Activated naive CD4-positive, alpha-beta T cell treated with anti-CD3 and anti-CD28 coated beads for 36 hours (primary cell): ENCODE measurements around the gene NCAPD3. TPM values are rescaled to one million over a fixed set of nuclear protein-coding genes. Genes with fewer than 3 reads are reported as not detected.

Experiments used
- CTCF ChIA-PET: fragments of 350-600 bp; sonication (Branson Sonifier 250); formaldehyde crosslinking; loops from one replicate; lab custom pipeline; 2021; ENCODE audit warnings: antibody characterized with exemption; lab: Charles Lee
- DNase-seq: peaks from one replicate; pipeline ENCODE4 v3.0.0-alpha.2; 2020
- H3K27ac Mint-ChIP-seq: one replicate; pipeline ENCODE4 v1.8.0; 2021; ENCODE audit warnings: mild to moderate bottlenecking, mixed read lengths
- H3K27me3 Mint-ChIP-seq: one replicate; pipeline ENCODE4 v1.8.0; 2021; ENCODE audit warnings: low read depth, mixed read lengths
- H3K36me3 Mint-ChIP-seq: one replicate; pipeline ENCODE4 v1.8.0; 2021; ENCODE audit warnings: low read depth, mixed read lengths
- H3K4me1 Mint-ChIP-seq: one replicate; pipeline ENCODE4 v1.8.0; 2021; ENCODE audit warnings: low read depth, mixed read lengths
- H3K4me3 Mint-ChIP-seq: one replicate; pipeline ENCODE4 v1.8.0; 2021; ENCODE audit warnings: mild to moderate bottlenecking, moderate library complexity, mixed read lengths
- H3K9me3 Mint-ChIP-seq: one replicate; pipeline ENCODE4 v1.8.0; 2021; ENCODE audit warnings: mixed read lengths
- intact Hi-C: fragments of 100-400 bp; cut with micrococcal nuclease; formaldehyde crosslinking; loops from one replicate; pipeline ENCODE4 v1.15.1; 2023
- total RNA-seq, 2 experiments: library from RNA; stranded (reverse); gene quantifications; one replicate each; pipeline ENCODE4 v1.2.3, GENCODE V29; 2021

The NCAPD3 gene
- total RNA-seq, 2 experiments from 2014 or later, result 126 TPM

DNA sequence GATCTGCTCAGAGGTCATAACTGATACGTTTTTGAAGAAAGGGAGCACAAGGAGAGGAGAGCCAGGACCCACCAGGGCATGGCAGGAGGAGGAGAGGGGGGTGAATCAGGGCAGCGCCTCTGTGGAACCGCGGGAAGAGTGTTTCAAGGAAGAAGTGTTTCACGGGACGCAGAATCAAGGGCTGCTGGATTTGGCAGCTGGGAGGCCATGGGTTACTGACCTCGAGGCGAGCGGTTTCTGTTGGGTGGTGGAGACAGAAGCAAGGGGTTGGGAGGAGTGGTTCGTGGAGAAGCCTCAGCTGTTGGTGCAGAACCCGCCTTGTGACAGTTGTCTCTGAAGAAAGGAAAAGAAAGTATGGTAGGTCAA is 13.8 kb upstream of the NCAPD3 start:
- H3K4me1 Mint-ChIP-seq, result no peaks in the 10 kb centered on the region
- H3K36me3 Mint-ChIP-seq, result peaks cover 13% of the 10 kb centered on the region
- no peak overlapping the region for H3K4me3 Mint-ChIP-seq
- DNase-seq, result no peak
- no peaks in the 10 kb centered on the region for H3K9me3 Mint-ChIP-seq
- CTCF ChIA-PET, result interaction anchor here (0.7 kb wide), 1 partner anchor 13 kb away, joined by 3 read pairs; no protein-coding TSS in a partner anchor
- no peaks in the 10 kb centered on the region for H3K27me3 Mint-ChIP-seq
- intact Hi-C loops, result no loop called here
- H3K27ac Mint-ChIP-seq, result peak overlapping the region; percentile 1

GRCh38 chr11:134236834-134237556 is 13.2 kb upstream of the NCAPD3 start:
- CTCF ChIA-PET, result interaction anchor here (0.7 kb wide), 1 partner anchor 14 kb away, joined by 3 read pairs; no protein-coding TSS in a partner anchor
- DNase-seq, result no peak
- Mint-ChIP-seq H3K27me3 (no peaks in the 10 kb centered on the region), H3K4me3 (no peak overlapping the region), H3K27ac (peak overlapping the region; percentile 1), H3K9me3 (no peaks in the 10 kb centered on the region), H3K4me1 (no peaks in the 10 kb centered on the region), H3K36me3 (peaks cover 12% of the 10 kb centered on the region)
- intact Hi-C loops, result no loop called here

- Mint-ChIP-seq H3K36me3 (peaks cover 12% of the 10 kb centered on the region), H3K4me3 (no peak overlapping the region), H3K27me3 (no peaks in the 10 kb centered on the region), H3K4me1 (peaks cover 6% of the 10 kb centered on the region), H3K27ac (no peak overlapping the region), H3K9me3 (no peaks in the 10 kb centered on the region)
- intact Hi-C loops, result no loop called here
- DNase-seq, result no peak
- CTCF ChIA-PET, result interaction anchor here (1.6 kb wide), 1 partner anchor 26 kb away, joined by 6 read pairs; no protein-coding TSS in a partner anchor
Measured at GRCh38 chr11:134235399-134235798, 11.6 kb upstream of the NCAPD3 start.

DNA sequence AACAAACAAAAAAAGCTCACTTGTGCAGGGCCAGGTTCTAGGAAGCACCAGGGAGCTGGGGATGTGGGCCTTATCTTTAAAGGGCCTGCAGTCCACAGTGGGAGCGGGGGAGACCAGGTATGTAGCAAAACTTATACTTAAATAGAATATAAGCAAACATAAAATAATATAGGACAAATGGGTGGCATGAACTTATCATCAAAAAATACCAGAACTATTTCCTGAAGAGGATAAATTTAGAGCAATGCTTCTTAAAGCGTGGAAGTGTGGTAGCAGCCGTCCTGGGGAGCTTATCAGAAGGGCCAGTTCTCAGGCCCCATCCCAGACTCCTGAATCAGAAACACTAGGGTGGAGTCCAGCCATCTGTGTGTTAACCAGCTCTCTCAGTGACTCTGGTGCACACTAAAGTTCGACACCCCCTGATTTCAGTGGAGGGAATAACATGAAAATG is 10.0 kb upstream of the NCAPD3 start:
- intact Hi-C loops, result no loop called here
- no peaks in the 10 kb centered on the region for H3K27me3 Mint-ChIP-seq
- DNase-seq, result no peak
- peaks cover 21% of the 10 kb centered on the region for H3K4me1 Mint-ChIP-seq
- peaks cover 12% of the 10 kb centered on the region for H3K36me3 Mint-ChIP-seq
- H3K4me3 Mint-ChIP-seq, result no peak overlapping the region
- CTCF ChIA-PET, result interaction anchor here (1.2 to 1.6 kb wide), 2 partner anchors 10 to 28 kb away, joined by 3 to 6 read pairs; no protein-coding TSS in a partner anchor
- no peaks in the 10 kb centered on the region for H3K9me3 Mint-ChIP-seq
- no peak overlapping the region for H3K27ac Mint-ChIP-seq

- Mint-ChIP-seq H3K4me1 (peaks cover 37% of the 10 kb centered on the region), H3K36me3 (peaks cover 3% of the 10 kb centered on the region), H3K27me3 (no peaks in the 10 kb centered on the region), H3K4me3 (no peak overlapping the region), H3K9me3 (no peaks in the 10 kb centered on the region), H3K27ac (no peak overlapping the region)
- CTCF ChIA-PET, result no interaction called here
- no peak for DNase-seq
- intact Hi-C loops, result no loop called here
Measured at GRCh38 chr11:134231958-134232659, 8.3 kb upstream of the NCAPD3 start.

DNA sequence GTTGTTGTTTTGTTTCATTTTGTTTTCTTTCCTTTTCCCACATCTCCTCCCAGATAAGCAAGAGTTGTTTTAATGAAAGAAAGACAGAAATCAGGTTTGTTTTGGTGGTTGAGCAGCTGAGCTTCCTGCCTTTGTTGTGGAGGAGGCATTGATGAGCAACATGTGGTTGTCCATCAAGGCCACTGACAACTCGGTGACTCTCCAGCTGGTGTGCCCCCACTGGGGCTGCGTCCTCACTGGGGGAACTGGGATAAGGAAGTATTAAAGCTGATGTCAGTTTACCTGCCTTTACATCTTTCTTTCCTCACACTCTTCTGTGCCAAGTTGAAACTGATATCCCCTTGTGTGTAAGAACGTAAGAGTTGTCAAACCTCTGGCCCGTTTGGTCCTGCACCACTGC is 6.6 kb upstream of the NCAPD3 start:
- Mint-ChIP-seq H3K4me3 (no peak overlapping the region), H3K27ac (no peak overlapping the region), H3K36me3 (peaks cover 3% of the 10 kb centered on the region), H3K27me3 (no peaks in the 10 kb centered on the region), H3K9me3 (no peaks in the 10 kb centered on the region), H3K4me1 (peaks cover 54% of the 10 kb centered on the region)
- intact Hi-C loops, result no loop called here
- no peak for DNase-seq
- CTCF ChIA-PET, result interaction anchor here (1.0 kb wide), 1 partner anchor 13 kb away, joined by 3 read pairs; no protein-coding TSS in a partner anchor

- peaks cover 54% of the 10 kb centered on the region for H3K4me1 Mint-ChIP-seq
- no peak overlapping the region for H3K27ac Mint-ChIP-seq
- CTCF ChIA-PET, result interaction anchor here (0.8 to 1.0 kb wide), 2 partner anchors 14 to 20 kb away, joined by 3 read pairs; no protein-coding TSS in a partner anchor
- H3K36me3 Mint-ChIP-seq, result no peaks in the 10 kb centered on the region
- intact Hi-C loops, result no loop called here
- no peaks in the 10 kb centered on the region for H3K27me3 Mint-ChIP-seq
- no peak overlapping the region for H3K4me3 Mint-ChIP-seq
- no peak for DNase-seq
- H3K9me3 Mint-ChIP-seq, result no peaks in the 10 kb centered on the region
Measured at GRCh38 chr11:134229126-134229790, 5.5 kb upstream of the NCAPD3 start.

DNA sequence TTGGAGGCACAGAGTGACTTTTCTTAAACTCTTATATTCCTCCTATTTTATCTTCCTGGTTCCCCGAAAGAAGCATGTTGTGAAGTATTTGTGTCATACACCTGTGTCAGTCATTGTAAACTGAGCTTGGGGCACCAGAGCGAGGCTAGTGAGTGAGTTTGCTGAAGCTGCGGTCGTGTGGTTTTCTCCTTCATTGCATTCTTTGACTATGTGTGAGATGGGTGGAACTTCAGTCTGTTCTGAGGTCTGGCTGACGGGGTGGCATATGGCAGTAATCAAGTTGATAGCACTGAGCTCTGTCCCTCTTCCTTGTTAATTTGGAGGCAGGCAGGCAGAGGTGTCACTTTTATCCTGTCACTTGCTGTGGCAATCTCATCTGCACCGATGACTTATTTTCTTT is 4.9 kb upstream of the NCAPD3 start:
- peak; percentile 56 for DNase-seq
- peaks cover 54% of the 10 kb centered on the region for H3K4me1 Mint-ChIP-seq
- CTCF ChIA-PET, result interaction anchor here (0.8 kb wide), 1 partner anchor 21 kb away, joined by 3 read pairs; no protein-coding TSS in a partner anchor
- H3K9me3 Mint-ChIP-seq, result no peaks in the 10 kb centered on the region
- H3K4me3 Mint-ChIP-seq, result no peak overlapping the region
- no peaks in the 10 kb centered on the region for H3K36me3 Mint-ChIP-seq
- H3K27me3 Mint-ChIP-seq, result no peaks in the 10 kb centered on the region
- intact Hi-C loops, result no loop called here
- no peak overlapping the region for H3K27ac Mint-ChIP-seq

- peaks cover 14% of the 10 kb centered on the region for H3K36me3 Mint-ChIP-seq
- H3K27ac Mint-ChIP-seq, result no peak overlapping the region
- no peaks in the 10 kb centered on the region for H3K9me3 Mint-ChIP-seq
- DNase-seq, result no peak
- no peaks in the 10 kb centered on the region for H3K27me3 Mint-ChIP-seq
- peaks cover 69% of the 10 kb centered on the region for H3K4me1 Mint-ChIP-seq
- CTCF ChIA-PET, result interaction anchor here (0.7 to 1.2 kb wide), 2 partner anchors 20 to 23 kb away, joined by 3 to 5 read pairs; no protein-coding TSS in a partner anchor
- peak overlapping the region; percentile 41 for H3K4me3 Mint-ChIP-seq
- intact Hi-C loops, result no loop called here
Measured at GRCh38 chr11:134226806-134227325, 3.1 kb upstream of the NCAPD3 start.

- Mint-ChIP-seq H3K4me1 (peaks cover 65% of the 10 kb centered on the region), H3K36me3 (peaks cover 23% of the 10 kb centered on the region), H3K9me3 (no peaks in the 10 kb centered on the region), H3K27ac (peak overlapping the region; percentile 84), H3K4me3 (peak overlapping the region; percentile 95), H3K27me3 (no peaks in the 10 kb centered on the region)
- CTCF ChIA-PET, result interaction anchor here (0.5 to 1.5 kb wide), 7 partner anchors 13 to 51 kb away, joined by 3 to 11 read pairs (median 4); partner anchors contain the start of gene GLB1L3
- DNase-seq, result peak; percentile 77
- intact Hi-C loops, result loop anchor here (1.0 kb wide), 7 partner anchors 18 to 296 kb away; partner anchors contain the start of genes ACAD8, GLB1L2 and THYN1
Measured at GRCh38 chr11:134224710-134225664, 1.2 kb upstream of the NCAPD3 start.

GRCh38 chr11:134223121-134223520 is 646 bp downstream of the NCAPD3 start:
- Mint-ChIP-seq H3K27me3 (no peaks in the 10 kb centered on the region), H3K27ac (peak overlapping the region; percentile 94), H3K36me3 (peaks cover 35% of the 10 kb centered on the region), H3K9me3 (no peaks in the 10 kb centered on the region), H3K4me1 (peaks cover 60% of the 10 kb centered on the region), H3K4me3 (peak overlapping the region; percentile 95)
- CTCF ChIA-PET, result interaction anchor here (0.5 to 1.4 kb wide), 2 partner anchors 16 to 55 kb away, joined by 3 to 5 read pairs; no protein-coding TSS in a partner anchor
- intact Hi-C loops, result no loop called here
- peak; percentile 37 for DNase-seq
